Hematopoietic multipotent progenitor cell treated with erythropoietin and hydrocortisone succinate and interleukin-3 and kit ligand, for 6 days (in vitro differentiated cells): ENCODE data around the gene ZC3H13.

ENCODE experiments used
- DNase-seq: peaks from one replicate; pipeline ENCODE4 v3.0.0-alpha.2; 2015

The ZC3H13 gene

DNA sequence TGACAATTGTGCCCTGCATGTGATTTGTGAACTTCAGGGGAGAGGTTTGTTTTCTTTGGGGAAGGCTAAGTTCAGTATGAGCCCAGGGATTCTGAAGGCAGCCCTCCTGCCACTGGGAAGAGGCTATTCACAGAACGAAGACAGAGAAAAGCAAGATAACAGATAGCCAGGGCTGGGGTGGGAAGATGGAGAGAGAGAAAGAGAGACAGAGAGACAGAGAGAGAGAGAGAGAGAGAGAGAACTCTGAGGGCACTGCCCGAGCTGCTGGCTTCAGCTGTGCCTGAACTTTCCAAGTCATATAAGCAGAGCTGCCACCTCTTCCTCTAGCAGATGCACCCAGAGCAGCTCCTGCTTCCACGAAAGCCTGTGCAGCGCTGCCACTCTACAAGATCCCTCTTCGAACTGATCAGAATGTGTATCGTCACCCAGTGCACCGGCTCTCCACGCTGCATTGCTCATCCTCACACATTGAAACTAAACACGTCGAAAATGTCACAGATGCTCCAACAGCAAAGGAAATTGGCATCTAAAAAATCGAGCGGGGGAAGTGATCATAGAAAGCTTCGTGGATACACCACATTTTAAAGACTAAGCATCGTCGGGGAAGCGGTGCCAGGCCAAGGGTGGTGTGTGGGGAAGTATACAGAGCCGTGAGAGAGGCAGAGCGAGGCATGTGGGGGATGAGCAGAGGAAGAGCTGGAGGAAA, 119.2 kb downstream of the ZC3H13 start:
- DNase-seq = no peak

DNA sequence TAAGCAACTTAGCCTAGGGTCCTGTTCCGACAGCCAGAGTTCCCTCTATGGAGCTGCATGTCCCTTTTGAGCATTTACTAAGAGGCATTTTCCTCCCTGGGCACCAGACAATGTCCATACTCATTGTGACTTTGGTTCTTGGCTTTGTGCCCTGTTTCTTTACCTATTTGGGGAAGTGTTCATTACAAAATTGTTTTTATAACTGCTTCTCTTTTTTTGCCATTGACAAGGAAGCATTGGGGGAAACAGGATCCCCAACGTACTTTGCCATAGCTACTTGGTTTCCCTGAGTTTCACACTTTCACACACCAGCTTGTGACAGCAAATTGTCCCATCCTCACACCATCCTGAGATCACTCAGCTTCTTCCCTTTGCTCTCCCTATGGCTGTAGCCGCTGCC, 119.9 kb downstream of the ZC3H13 start:
- peak; percentile 63 for DNase-seq

DNA sequence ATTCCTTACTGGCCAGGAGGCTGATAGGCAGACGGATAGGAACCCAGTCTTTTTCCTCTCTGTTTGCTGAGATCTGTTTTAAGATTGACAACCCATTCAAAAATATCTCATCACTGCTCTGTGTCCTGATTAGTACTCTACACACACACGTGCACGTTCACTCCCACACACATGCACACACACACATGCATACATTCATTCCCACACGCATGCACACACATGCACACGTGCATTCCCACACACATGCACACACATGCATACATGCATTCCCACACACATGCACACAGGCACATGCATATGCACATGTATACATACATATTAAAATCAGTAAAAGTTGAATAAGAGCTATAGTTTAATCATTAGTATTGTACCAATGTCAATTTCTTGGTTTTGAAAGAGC, 120.4 kb downstream of the ZC3H13 start:
- DNase-seq = no peak

DNA sequence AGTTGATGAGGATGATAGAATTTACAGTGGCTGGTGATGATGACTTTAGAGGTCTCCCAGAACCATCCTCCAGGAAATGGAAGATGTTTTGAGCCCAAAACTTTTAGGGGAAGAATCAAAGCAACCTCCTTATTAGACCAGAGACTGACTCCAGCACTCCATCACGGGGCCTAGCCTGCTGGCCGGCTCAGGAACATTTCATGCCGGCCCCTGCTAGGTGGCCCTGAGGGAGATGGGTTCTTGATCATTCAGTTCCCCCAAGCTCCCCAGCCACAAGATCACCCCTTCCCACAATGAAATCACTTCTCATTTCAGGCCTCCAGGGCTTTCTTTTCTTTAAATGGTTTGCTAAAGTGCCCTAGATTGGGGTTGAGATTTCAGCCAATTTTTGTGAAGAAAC, 121.3 kb downstream of the ZC3H13 start:
- DNase-seq = no peak

DNA sequence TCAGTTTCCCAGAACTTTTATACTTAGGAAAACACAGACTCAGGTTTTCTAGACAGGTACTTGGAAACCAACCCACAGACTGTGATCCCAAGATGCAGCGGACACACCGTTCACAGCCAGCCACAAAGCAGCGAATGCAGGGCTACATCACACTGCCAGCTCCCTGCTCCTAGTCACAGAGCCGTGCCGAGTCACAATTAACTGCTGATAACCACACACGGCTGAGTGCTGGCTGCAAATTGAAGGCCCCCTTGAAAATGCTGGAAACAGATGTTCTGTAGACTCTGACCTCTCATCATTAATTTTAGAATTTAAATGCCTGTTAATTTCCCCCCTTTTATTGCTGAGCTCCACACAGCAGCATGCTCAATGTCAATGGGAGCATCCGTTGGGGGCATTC, 122.4 kb downstream of the ZC3H13 start:
- DNase-seq = no peak

DNA sequence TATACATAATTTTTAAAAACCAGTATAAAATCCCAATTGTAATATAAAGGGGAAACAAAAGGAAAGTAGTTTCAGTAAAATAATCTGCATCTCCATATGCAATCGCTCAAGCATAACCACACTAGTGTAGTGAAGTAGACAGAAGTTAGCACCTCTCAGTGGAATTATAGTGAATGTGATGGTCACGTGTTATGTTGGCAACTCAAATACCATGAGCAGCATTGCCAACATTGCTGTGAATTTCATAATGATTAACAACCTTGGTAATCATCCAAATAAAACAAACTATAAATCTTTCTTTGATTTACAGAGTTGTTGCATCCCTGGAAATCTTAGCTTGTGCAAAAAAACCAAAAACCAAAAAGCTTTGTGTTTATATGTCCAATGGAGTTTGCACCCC, 123.7 kb downstream of the ZC3H13 start:
- no peak for DNase-seq

DNA sequence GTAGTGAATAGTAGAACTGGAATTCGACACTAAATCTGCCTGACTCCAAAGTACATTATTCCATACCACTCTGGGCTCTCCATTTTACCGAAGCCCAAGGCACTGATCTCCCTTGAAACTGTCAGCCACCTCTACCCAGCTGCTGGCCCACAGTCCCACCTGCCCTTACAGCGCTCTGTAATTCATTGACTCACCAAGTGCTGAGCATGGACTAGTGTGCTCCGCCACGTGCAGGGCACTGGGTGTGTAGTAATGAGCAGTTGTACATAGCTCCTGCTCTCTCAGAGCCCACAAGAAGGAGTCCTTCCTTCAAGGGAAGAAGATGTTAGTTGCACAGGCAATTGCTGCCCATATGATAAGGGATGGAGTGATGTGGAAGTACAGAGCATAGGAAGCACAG, 124.4 kb downstream of the ZC3H13 start:
- no peak for DNase-seq

DNA sequence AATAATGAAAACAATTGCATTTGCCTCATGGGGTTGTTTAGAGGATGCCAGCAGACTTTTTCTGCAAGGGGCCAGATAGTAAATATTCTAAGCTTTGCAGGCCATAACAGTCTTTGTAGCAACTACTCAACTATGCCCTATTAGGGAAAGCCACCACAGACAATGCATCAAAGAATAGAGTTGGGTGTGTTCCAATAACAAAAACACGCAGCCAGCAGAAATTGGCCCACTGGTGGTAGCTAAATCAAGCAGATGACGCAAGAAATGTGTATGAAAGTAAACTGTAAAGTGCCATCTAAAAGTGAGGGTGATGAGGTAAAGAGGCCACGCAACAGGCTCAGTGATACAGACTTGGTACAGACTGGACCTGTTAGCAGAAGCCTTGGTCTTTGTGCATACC, 125.8 kb downstream of the ZC3H13 start:
- DNase-seq = no peak

DNA sequence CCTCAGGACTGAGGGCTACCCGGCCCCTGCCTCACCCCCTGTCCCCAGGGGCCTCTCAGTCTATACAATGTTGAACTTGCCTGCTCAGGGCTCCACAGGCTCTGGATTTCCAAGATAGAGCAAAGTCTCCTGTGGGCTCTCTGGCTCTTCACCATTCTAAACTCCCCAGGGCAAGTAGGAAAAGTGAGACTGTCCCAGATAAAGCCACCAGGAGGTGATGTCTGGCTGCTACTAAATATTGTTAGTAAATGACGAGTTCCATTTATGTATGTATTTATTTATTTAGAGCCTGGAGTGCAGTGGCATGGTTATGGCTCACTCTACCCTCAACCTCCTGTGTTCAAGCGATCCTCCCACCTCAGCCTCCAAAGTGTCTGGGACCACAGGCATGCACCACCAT, 127.4 kb downstream of the ZC3H13 start:
- peak; percentile 38 for DNase-seq

DNA sequence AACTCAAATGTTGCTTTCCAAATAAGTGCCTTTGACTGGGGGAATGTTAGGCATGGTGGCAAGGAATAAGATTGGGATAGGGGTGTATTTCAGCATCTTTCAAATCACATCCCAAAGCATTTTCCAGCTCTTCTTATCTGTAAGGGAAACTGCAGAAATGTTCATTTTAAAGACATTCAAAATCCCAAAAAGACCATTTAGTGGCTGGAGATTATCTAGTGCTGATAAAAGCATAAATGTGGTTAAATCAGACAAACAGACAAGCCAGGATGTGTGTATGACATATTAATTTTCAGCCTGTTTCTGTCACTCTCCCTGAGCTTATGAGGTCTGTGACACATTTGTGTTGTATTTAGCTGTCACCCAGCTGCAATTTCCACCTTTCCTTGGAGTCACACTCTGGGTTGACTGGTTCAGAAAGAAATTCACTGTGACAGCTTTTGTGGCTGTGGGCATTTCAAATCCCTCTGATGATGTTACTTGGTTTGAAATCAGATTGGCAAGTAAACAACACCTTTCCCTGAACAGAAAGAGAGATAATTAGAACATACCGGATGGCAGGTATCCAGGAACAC, 131.3 kb downstream of the ZC3H13 start:
- no peak for DNase-seq

DNA sequence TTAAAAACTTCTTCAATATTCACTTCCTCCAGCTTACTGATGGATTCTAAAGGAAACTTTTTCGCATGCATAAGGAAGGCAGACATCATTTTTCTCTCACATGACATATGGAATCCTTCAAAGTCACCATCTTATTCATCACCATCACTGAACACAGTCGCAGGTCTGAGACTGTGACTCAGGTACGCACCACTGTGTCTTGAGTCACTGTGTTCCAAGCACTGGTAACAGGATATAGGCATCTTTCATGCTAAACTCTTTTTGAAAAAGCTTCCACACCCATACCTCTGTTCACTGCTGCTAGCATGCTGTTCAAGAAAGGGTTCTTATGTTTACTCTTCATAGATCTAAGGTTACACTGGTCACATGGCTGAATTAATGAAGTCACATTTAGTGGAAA, 133.9 kb downstream of the ZC3H13 start:
- DNase-seq = no peak

DNA sequence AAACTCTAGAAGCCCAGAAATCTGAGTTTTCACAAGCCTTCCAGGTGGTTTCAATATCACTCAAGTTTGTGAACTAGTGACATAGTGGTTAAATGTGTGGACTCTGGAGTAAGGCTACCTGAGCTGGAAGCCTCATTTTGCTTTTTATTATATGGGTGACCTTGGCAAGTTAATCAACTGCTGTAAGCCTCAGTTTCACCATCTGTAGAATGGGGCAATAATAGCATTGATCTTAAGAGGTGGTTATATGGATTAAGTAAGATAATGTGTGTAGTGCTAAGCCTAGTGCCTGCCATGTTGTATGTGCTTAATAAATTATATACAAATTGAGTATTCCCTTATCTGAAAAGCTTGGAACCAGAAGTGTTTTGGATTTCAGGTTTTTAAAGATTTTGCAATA, 135.5 kb downstream of the ZC3H13 start:
- DNase-seq = no peak

DNA sequence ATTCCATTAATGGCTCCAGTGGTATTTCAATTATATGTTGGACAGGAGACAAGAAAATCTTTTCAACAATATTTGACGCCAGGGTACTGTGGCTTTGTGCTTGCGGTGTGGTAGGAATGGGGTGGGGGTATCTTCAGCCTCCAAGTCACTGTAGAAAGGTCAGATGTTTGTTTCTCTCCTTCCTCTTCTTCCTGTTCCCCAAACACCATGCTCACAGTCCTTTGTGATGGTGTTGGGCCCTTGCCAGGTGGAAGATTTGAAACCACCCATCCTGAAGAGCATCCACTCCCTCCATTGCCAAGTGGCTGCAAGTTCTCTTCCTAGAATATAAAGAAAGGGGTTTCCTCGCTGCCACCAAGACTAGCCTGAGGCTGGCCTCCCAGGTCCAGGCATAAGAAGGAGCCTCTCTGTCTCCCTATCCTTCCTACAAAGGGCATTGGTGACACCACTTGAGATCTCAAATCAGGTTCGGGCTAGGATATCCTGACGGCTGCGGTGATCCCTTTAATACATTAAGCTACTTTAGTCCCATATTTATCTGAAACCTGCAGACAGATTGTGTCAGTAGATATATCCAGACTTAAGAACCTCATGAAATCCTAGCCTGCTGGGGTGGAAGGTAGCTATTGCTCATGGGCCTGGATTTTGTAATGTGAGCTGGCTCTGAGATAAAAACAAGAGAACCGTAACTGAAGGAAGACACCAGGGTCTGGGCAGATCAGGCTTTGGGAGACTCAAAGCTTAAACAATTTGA, 136.7 kb downstream of the ZC3H13 start:
- DNase-seq = no peak

DNA sequence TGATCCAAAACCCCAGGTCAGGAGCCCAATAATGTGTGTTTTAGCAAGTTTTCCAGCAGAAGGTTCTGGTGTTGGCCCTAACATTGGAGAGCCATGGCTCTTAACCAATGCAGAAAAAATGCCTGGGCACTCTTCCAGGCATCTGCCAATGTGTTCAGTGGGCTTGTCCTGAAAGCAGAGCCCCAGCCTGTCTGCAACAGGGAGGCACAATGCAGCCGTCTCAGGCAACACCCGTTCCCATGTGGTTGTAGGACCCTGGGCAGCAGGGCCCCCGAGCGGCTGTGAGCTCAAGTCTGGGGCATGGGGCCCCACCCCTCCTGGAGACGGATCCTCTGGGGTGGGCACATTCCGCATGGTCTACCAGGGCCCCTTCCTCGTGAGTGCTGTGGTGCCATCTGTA, 142.9 kb downstream of the ZC3H13 start:
- no peak for DNase-seq

DNA sequence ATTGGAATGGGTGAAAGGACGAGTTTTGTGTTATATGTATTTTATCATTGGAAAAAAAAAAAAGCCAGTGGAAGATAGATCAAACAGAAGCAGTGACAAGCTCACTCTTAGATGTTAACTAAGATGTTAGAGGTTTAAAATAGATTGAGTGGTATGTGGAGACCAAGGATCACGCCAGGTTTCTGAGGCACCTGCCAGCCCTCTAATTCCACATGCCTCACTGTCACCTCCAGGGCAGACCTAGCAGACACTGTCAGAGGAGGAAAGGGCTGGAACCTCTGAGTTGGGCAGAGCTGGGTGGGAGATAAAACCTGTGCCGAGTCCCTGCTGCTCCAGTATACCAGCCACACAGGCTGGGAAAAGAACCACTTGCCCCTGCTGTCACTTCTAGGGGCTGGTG, 143.5 kb downstream of the ZC3H13 start:
- DNase-seq = no peak

DNA sequence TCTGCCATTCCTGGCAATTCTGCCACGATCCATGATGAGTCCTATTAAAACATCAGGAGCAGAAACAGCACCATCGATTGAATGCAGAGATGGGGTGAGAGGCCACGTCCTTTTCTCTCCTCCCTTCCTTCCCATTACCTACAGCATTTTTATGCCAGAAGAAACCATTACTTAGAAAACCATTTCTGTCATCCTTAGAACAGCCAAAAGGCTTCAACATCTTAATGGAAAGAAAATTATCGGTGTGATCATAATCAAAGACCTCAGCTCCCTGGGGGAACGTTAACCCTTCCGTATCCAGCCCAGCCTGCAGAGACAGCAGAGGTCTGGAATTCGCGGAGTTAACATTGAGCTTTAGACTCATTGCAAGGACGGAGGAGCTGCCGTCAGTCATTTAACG, 145.0 kb downstream of the ZC3H13 start:
- DNase-seq = no peak
